Astrocyte of the cerebellum (primary cell): ENCODE results near the gene SLC35F1.

Experiments used
- DNase-seq: peaks from one replicate; pipeline ENCODE4 v3.0.0-alpha.2; 2011; ENCODE audit warnings: low read depth
- H3K4me3 ChIP-seq: 2 replicates; pipeline ENCODE4 v1.5.1; 2011; ENCODE audit warnings: mild to moderate bottlenecking, low read depth, low read length, moderate library complexity
- in situ Hi-C: cut with HindIII; loops from 2 replicates; pipeline ENCODE4 v1.10.0; 2017; ENCODE audit warnings: low sequenced_read_pairs
- TF ChIP-seq, protein P1 (sequence below): IDR thresholded peaks from 2 replicates; pipeline ENCODE4 v1.5.1; 2012; ENCODE audit warnings: low read length, low read depth, moderate library complexity, mild to moderate bottlenecking; ENCODE audit errors: missing control alignments

The SLC35F1 gene

DNA sequence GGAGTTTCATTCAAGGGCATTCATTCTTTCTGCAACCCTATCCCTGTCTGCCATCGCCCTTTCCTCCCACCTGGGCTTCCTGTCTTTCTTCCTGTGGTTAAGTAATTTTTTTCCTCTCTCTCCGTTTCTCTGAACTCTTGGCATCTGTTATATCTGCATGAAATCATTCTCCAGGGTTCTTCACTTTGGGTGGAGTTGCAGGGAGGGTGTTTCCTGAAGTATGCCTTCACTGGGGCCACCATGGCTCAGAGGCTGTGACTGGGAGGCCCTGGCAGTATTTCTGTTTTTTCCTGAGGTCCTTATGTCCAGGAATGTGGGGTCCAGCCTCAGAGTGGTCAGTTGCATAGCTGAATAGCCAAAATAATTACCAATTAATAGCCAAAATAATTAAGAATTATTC lies 137.2 kb downstream of the SLC35F1 start:
- TF ChIP-seq, protein P1, sequence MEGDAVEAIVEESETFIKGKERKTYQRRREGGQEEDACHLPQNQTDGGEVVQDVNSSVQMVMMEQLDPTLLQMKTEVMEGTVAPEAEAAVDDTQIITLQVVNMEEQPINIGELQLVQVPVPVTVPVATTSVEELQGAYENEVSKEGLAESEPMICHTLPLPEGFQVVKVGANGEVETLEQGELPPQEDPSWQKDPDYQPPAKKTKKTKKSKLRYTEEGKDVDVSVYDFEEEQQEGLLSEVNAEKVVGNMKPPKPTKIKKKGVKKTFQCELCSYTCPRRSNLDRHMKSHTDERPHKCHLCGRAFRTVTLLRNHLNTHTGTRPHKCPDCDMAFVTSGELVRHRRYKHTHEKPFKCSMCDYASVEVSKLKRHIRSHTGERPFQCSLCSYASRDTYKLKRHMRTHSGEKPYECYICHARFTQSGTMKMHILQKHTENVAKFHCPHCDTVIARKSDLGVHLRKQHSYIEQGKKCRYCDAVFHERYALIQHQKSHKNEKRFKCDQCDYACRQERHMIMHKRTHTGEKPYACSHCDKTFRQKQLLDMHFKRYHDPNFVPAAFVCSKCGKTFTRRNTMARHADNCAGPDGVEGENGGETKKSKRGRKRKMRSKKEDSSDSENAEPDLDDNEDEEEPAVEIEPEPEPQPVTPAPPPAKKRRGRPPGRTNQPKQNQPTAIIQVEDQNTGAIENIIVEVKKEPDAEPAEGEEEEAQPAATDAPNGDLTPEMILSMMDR: no peak
- no peak for DNase-seq
- H3K4me3 ChIP-seq: no peak overlapping the region
- in situ Hi-C loops: no loop called here

DNA sequence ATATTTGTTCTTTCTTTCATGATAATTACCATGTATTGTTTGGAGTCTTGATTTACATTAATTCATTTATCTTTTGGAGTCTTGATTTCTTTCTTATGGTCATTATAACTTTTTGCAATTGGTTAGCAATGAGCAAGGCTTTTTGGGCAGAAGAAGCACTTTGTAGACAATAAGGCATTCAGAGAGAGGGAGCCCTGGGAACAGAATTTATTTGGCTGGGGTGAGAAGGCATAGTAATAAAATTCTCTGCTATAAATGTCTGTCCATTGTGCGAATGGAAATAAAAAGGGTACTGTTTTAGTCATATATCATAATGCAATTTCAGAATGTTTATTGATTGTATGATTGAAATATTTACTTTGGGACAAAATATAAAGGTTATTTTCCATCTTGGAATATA lies 147.0 kb downstream of the SLC35F1 start:
- TF ChIP-seq, protein P1: no peak
- H3K4me3 ChIP-seq: no peak overlapping the region
- in situ Hi-C loops: no loop called here
- no peak for DNase-seq

DNA sequence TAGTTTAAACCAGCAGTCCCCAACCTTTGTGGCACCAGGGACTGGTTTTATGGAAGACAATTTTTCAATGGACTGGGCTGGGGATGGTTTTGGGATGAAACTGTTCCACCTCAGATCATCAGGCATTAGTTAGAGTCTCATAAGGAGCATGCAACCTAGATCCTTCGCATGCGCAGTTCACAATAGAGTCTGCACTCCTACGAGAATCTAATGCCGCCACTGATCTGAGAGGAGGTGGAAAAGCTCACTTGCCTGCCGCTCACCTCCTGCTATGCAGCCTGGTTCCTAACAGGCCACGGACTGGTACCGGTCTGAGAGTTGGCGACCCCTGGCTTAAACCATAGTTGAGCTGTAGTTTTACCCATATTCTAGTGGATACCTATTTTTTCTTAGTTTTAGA lies 154.6 kb downstream of the SLC35F1 start:
- H3K4me3 ChIP-seq: no peak overlapping the region
- in situ Hi-C loops: no loop called here
- DNase-seq: no peak
- TF ChIP-seq, protein P1: no peak

DNA sequence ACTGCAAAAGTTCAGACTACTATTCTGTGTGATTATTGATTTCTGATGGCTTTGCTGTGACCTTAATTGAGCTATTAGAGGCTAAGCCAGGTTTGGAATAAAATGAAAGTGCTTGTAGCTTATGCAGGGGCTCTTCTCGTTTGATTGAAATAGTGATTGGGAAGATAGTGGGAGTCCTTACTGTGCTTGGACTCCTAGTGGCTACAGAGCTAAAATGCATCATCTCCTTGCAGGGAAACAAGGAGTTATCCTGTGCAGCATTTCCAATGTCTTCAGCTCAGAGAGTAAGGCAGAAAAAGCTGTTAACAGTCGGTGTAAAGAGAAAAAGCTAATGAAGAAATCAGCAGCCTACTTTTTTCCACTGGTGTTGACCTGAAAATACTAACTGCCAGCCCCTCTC lies 173.5 kb downstream of the SLC35F1 start:
- H3K4me3 ChIP-seq: no peak overlapping the region
- no peak for DNase-seq
- TF ChIP-seq, protein P1: peak; percentile 42
- in situ Hi-C loops: no loop called here

DNA sequence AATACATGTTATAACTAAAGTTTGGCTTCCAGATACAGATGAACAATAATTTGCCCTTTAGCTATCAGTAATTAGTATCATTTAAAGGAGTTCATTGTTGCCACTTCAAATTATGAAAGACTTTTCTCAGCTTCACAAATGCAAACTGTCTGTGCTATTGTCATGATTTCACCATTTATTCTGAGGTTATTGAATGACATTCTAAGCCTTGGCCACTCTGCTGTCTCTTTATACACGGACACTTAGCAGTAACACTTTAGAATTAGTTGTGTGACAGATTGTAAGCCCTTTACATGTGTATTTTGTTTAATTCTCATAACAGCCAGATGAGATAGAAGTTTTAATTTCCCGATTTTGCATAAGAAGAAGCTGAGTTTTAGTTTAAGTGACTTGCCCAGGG lies 176.6 kb downstream of the SLC35F1 start:
- no peak overlapping the region for H3K4me3 ChIP-seq
- TF ChIP-seq, protein P1: no peak
- in situ Hi-C loops: no loop called here
- no peak for DNase-seq

DNA sequence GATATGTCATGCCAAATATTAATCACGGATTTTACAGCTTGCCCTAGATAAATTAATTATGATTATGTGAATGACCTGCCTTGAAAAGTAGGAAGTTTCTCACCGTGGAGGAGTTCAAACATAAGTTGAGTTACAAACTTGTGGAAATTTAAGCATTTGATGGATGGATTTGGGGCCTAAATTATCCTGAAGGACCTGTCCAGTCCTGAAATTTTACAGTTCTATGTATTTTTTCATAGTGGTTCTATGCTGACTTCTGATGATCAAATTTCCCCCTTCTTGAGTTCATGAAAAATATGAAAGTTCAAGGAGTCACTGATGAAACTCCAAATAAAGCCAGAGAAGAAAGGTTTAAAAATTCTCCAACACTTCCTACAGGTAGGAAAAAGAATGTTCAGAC lies 178.6 kb downstream of the SLC35F1 start:
- in situ Hi-C loops: no loop called here
- no peak for DNase-seq
- no peak overlapping the region for H3K4me3 ChIP-seq
- TF ChIP-seq, protein P1: no peak

DNA sequence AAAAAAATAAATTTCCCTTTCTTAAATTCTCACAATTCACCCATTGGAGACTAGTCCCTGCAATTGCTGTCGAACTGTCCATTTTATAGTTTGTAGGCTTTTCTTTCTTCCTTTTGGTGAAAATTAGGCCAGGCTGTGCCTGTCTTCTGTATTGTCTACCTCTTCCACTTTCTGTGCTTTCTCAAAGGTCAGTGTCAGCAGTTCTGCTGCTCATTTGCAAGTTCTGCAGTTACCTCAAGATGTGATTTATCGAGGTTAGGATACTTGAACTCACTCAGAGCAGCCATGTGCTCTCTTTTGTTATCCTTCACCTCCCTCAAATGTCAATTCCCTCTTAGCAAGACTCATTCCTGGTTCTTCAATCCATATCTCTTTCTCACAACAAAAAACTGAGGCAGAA lies 179.1 kb downstream of the SLC35F1 start:
- no peak for DNase-seq
- TF ChIP-seq, protein P1: no peak
- in situ Hi-C loops: no loop called here
- no peak overlapping the region for H3K4me3 ChIP-seq
